ENCODE measurements around the gene KCNQ1. TPM values are rescaled to one million over a fixed set of nuclear protein-coding genes. Genes with fewer than 3 reads are reported as not detected.

KCNQ1 gene
- polyA plus RNA-seq, 1 donor from 2014 or later: not detected

- no peaks in the 10 kb centered on the region for H3K36me3 ChIP-seq (ENCODE audit: insufficient read depth, low read length)
- no peak overlapping the region for H3K4me2 ChIP-seq (ENCODE audit: low read length)
- H3K9me2 ChIP-seq (ENCODE audit: insufficient read depth, low read length): no peaks in the 10 kb centered on the region
- H3K4me3 ChIP-seq (ENCODE audit: low read length): no peak overlapping the region
- H3F3A ChIP-seq (ENCODE audit: insufficient read depth, low read length, poor library complexity, severe bottlenecking): no peaks in the 10 kb centered on the region
- no peak overlapping the region for H3K27ac ChIP-seq (ENCODE audit: low read length)
- H3K27me3 ChIP-seq (ENCODE audit: insufficient read depth, low read depth, low read length): no peaks in the 10 kb centered on the region
- TF ChIP-seq MXI1 (conservative IDR thresholded peaks at IDR 0.05; ENCODE audit: poor library complexity, severe bottlenecking) (no peak), TAF1 (IDR thresholded peaks at IDR 0.05; ENCODE audit: low read depth) (no peak)
- H3K9me3 ChIP-seq (ENCODE audit: low read length): no peaks in the 10 kb centered on the region
- no peaks in the 10 kb centered on the region for H3K79me2 ChIP-seq (replicated peaks; ENCODE audit: insufficient read depth, low read length)
- H2AFZ ChIP-seq (ENCODE audit: low read depth, low read length): no peak overlapping the region
- no peaks in the 10 kb centered on the region for H4K20me1 ChIP-seq (ENCODE audit: insufficient read depth)
- H3K9ac ChIP-seq (ENCODE audit: low read length): no peak overlapping the region
Observed at GRCh38 chr11:2666828-2667570, 222.2 kb downstream of the KCNQ1 start.

DNA sequence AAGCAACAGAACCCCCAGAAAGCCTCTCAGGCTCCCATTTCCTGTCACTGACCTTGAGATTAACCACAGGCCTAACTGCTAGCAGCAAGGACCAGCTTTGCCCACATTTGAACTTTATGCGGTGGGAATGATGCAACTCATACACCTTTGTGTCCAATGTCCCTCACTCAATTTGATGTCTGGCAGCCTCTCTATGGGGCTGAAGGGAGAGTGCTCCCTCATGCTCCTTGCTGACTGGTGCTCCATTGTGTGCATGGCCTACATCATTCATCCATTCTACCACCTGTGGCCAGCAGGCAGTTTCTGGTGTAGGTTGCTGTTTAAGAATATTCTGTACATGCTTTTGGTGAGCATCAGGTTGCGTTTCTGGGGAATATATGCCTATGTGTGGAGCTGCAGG lies 223.1 kb downstream of the KCNQ1 start:
- Histone ChIP-seq H3K9me3 (ENCODE audit: low read length) (no peaks in the 10 kb centered on the region), H3K4me3 (ENCODE audit: low read length) (no peak overlapping the region), H3K9ac (ENCODE audit: low read length) (no peak overlapping the region), H3K27ac (ENCODE audit: low read length) (no peak overlapping the region), H2AFZ (ENCODE audit: low read depth, low read length) (no peak overlapping the region), H3K36me3 (ENCODE audit: insufficient read depth, low read length) (no peaks in the 10 kb centered on the region), H3K27me3 (ENCODE audit: insufficient read depth, low read depth, low read length) (no peaks in the 10 kb centered on the region), H3K4me2 (ENCODE audit: low read length) (no peak overlapping the region), H3K9me2 (ENCODE audit: insufficient read depth, low read length) (no peaks in the 10 kb centered on the region), H3K79me2 (replicated peaks; ENCODE audit: insufficient read depth, low read length) (no peaks in the 10 kb centered on the region), H4K20me1 (ENCODE audit: insufficient read depth) (no peaks in the 10 kb centered on the region), H3F3A (ENCODE audit: insufficient read depth, low read length, poor library complexity, severe bottlenecking) (no peaks in the 10 kb centered on the region)
- TF ChIP-seq EP300 (conservative IDR thresholded peaks at IDR 0.05; ENCODE audit: poor library complexity, severe bottlenecking) (no peak), RAD21 (conservative IDR thresholded peaks at IDR 0.05) (no peak), POLR2AphosphoS5 (IDR thresholded peaks at IDR 0.05) (no peak), TAF1 (IDR thresholded peaks at IDR 0.05; ENCODE audit: low read depth) (no peak), MXI1 (conservative IDR thresholded peaks at IDR 0.05; ENCODE audit: poor library complexity, severe bottlenecking) (no peak), REST (IDR thresholded peaks at IDR 0.05; ENCODE audit: borderline replicate concordance) (no peak), EZH2 (IDR thresholded peaks at IDR 0.05; ENCODE audit: borderline replicate concordance, insufficient read depth, low read length, poor library complexity, severe bottlenecking) (no peak), SMC3 (conservative IDR thresholded peaks at IDR 0.05; ENCODE audit: poor library complexity) (no peak)
- TF ChIP-seq, protein P1, sequence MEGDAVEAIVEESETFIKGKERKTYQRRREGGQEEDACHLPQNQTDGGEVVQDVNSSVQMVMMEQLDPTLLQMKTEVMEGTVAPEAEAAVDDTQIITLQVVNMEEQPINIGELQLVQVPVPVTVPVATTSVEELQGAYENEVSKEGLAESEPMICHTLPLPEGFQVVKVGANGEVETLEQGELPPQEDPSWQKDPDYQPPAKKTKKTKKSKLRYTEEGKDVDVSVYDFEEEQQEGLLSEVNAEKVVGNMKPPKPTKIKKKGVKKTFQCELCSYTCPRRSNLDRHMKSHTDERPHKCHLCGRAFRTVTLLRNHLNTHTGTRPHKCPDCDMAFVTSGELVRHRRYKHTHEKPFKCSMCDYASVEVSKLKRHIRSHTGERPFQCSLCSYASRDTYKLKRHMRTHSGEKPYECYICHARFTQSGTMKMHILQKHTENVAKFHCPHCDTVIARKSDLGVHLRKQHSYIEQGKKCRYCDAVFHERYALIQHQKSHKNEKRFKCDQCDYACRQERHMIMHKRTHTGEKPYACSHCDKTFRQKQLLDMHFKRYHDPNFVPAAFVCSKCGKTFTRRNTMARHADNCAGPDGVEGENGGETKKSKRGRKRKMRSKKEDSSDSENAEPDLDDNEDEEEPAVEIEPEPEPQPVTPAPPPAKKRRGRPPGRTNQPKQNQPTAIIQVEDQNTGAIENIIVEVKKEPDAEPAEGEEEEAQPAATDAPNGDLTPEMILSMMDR (IDR thresholded peaks at IDR 0.05; ENCODE audit: poor library complexity, severe bottlenecking): no peak

All from neural cell (in vitro differentiated cells).